ENCODE data around the gene CAB39L. TPM values are rescaled to one million over a fixed set of nuclear protein-coding genes. Genes with fewer than 3 reads are reported as not detected.

CAB39L gene
- total RNA-seq, 4 donors from 2014 or later, result 23.3 to 41.0 (median 31.0) TPM

- DNase-seq, result no peak
- no peak overlapping the region for H3K27ac ChIP-seq
- no peaks in the 10 kb centered on the region for H3K4me1 ChIP-seq
- H3K4me3 ChIP-seq (replicated peaks in 1 of 3), result no peak overlapping the region
- H3K36me3 ChIP-seq, result no peaks in the 10 kb centered on the region
- 85 to 96% methylated on average over 4 of the region's 4 CpGs for WGBS, 2 donors
- TF ChIP-seq CTCF (IDR thresholded peaks at IDR 0.05) (no peak), POLR2A (IDR thresholded peaks at IDR 0.05) (no peak)
- no peaks in the 10 kb centered on the region for H3K9me3 ChIP-seq
- intact Hi-C loops (cut with DNase I), result no loop called here
- no peaks in the 10 kb centered on the region for H3K27me3 ChIP-seq
Observed at GRCh38 chr13:49407936-49408335, 35.9 kb downstream of the CAB39L start.

- H3K27me3 ChIP-seq, result no peaks in the 10 kb centered on the region
- H3K4me3 ChIP-seq (replicated peaks in 1 of 3), result no peak overlapping the region
- WGBS, 2 donors, result 96 to 98% methylated on average over 1 of the region's 1 CpG
- H3K27ac ChIP-seq, result no peak overlapping the region
- H3K4me1 ChIP-seq, result no peaks in the 10 kb centered on the region
- no peak for TF ChIP-seq POLR2A (IDR thresholded peaks at IDR 0.05)
- no peak for TF ChIP-seq CTCF (IDR thresholded peaks at IDR 0.05)
- no peaks in the 10 kb centered on the region for H3K36me3 ChIP-seq
- H3K9me3 ChIP-seq, result no peaks in the 10 kb centered on the region
- no peak for DNase-seq
- intact Hi-C loops (cut with DNase I), result no loop called here
Observed at GRCh38 chr13:49407068-49407467, 36.8 kb downstream of the CAB39L start.

- no peak overlapping the region for H3K27ac ChIP-seq
- no peaks in the 10 kb centered on the region for H3K9me3 ChIP-seq
- no peak overlapping the region for H3K4me3 ChIP-seq (replicated peaks in 1 of 3)
- TF ChIP-seq POLR2A (IDR thresholded peaks at IDR 0.05) (no peak), CTCF (IDR thresholded peaks at IDR 0.05) (no peak)
- WGBS, 2 donors, result 98% methylated on average over 1 of the region's 1 CpG; no CpG with 5 or more reads in 1 of the 2 donors
- H3K27me3 ChIP-seq, result no peaks in the 10 kb centered on the region
- no peaks in the 10 kb centered on the region for H3K36me3 ChIP-seq
- H3K4me1 ChIP-seq, result peaks cover 0 to 3% of the 10 kb centered on the region in 2 donors
- intact Hi-C loops (cut with DNase I), result no loop called here
- DNase-seq, result no peak
Observed at GRCh38 chr13:49404703-49405020, 39.2 kb downstream of the CAB39L start.

GRCh38 chr13:49403996-49404702 lies 39.7 kb downstream of the CAB39L start:
- intact Hi-C loops (cut with DNase I), result no loop called here
- Histone ChIP-seq H3K36me3 (no peaks in the 10 kb centered on the region), H3K27ac (no peak overlapping the region), H3K9me3 (no peaks in the 10 kb centered on the region), H3K4me3 (replicated peaks in 1 of 3) (no peak overlapping the region), H3K4me1 (peaks cover 0 to 3% of the 10 kb centered on the region in 2 donors), H3K27me3 (no peaks in the 10 kb centered on the region)
- DNase-seq, result no peak
- no peak for TF ChIP-seq CTCF (IDR thresholded peaks at IDR 0.05)
- TF ChIP-seq POLR2A (IDR thresholded peaks at IDR 0.05), result no peak
- WGBS, 2 donors, result 85 to 88% methylated on average over 6 to 7 of the region's 7 CpGs

GRCh38 chr13:49400755-49401659 lies 42.9 kb downstream of the CAB39L start:
- intact Hi-C loops (cut with DNase I), result no loop called here
- H3K4me3 ChIP-seq (replicated peaks in 1 of 3), result peak overlapping the region in 2 of 3 donors; percentile 12 to 13
- peaks cover 0 to 7% of the 10 kb centered on the region in 2 donors for H3K4me1 ChIP-seq
- DNase-seq, result peak; percentile 32 to 41
- TF ChIP-seq CTCF (IDR thresholded peaks at IDR 0.05) (peak in 1 of 6 experiments; percentile 24), POLR2A (IDR thresholded peaks at IDR 0.05) (peak in 1 of 2 donors; percentile 81)
- H3K36me3 ChIP-seq, result no peaks in the 10 kb centered on the region
- no peaks in the 10 kb centered on the region for H3K9me3 ChIP-seq
- H3K27ac ChIP-seq, result peak overlapping the region; percentile 75 to 90 (median 79)
- no peaks in the 10 kb centered on the region for H3K27me3 ChIP-seq
- WGBS, 2 donors, result 10 to 12% methylated on average over 7 of the region's 7 CpGs
